GM19099 (cell line): Measurements from ENCODE around the gene GPR31.
A peak's percentile ranks its signal among the peaks of the same experiment; 100 is the strongest.

Experiments used
- POLR2A ChIP-seq: IDR thresholded peaks from 3 replicates; pipeline ENCODE4 v1.6.1; 2011; ENCODE audit warnings: low read depth; ENCODE audit not compliant: insufficient read length; ENCODE audit errors: extremely low read depth

Gene GPR31

GRCh38 chr6:167148997-167149396 is 8.8 kb downstream of the GPR31 start:
- TF ChIP-seq POLR2A = no peak

- TF ChIP-seq POLR2A = no peak
Observed at GRCh38 chr6:167148021-167148420, 9.8 kb downstream of the GPR31 start.

- no peak for TF ChIP-seq POLR2A
Observed at GRCh38 chr6:167146977-167147376, 10.8 kb downstream of the GPR31 start.

GRCh38 chr6:167146135-167146534 is 11.6 kb downstream of the GPR31 start:
- peak; percentile 24 for TF ChIP-seq POLR2A

GRCh38 chr6:167145461-167145860 is 12.3 kb downstream of the GPR31 start:
- TF ChIP-seq POLR2A = no peak

- TF ChIP-seq POLR2A = no peak
Observed at GRCh38 chr6:167143041-167143440, 14.7 kb downstream of the GPR31 start.

GRCh38 chr6:167142433-167142761 is 15.4 kb downstream of the GPR31 start:
- no peak for TF ChIP-seq POLR2A

- TF ChIP-seq POLR2A = no peak
Observed at GRCh38 chr6:167141667-167142432, 15.9 kb downstream of the GPR31 start.

GRCh38 chr6:167140589-167141474 is 16.9 kb downstream of the GPR31 start:
- TF ChIP-seq POLR2A = no peak

- no peak for TF ChIP-seq POLR2A
Observed at GRCh38 chr6:167139761-167140160, 18.0 kb downstream of the GPR31 start.

- no peak for TF ChIP-seq POLR2A
Observed at GRCh38 chr6:167137881-167138280, 19.9 kb downstream of the GPR31 start.

GRCh38 chr6:167137081-167137480 is 20.7 kb downstream of the GPR31 start:
- no peak for TF ChIP-seq POLR2A

- no peak for TF ChIP-seq POLR2A
Observed at GRCh38 chr6:167136376-167136775, 21.4 kb downstream of the GPR31 start.

- TF ChIP-seq POLR2A = no peak
Observed at GRCh38 chr6:167134448-167135328, 23.1 kb downstream of the GPR31 start.
